GM23248 (cell line): ENCODE data around the gene MAU2. TPM values are rescaled to one million over a fixed set of nuclear protein-coding genes. Genes with fewer than 3 reads are reported as not detected.
A peak's percentile ranks its signal among the peaks of the same experiment; 100 is the strongest.
"Not testable (repeated sequence)": the region's sequence is repeated elsewhere in the genome, so short reads cannot be mapped to it uniquely, and the experiment has no call there.

Experiments used
- DNase-seq: peaks from one replicate; pipeline ENCODE4 v3.0.0-alpha.2; 2015
- H2AFZ ChIP-seq: fragments of 200-600 bp; sonication (generic); 2 replicates; pipeline ENCODE4 v1.6.1; 2016; ENCODE audit warnings: antibody characterized with exemption
- H3F3A ChIP-seq: fragments of 200-600 bp; sonication (generic); 2 replicates; pipeline ENCODE4 v1.6.1; 2016; ENCODE audit warnings: mild to moderate bottlenecking, antibody characterized with exemption, mixed run types; ENCODE audit not compliant: insufficient read depth
- H3K27ac ChIP-seq: fragments of 200-600 bp; sonication (generic); 2 replicates; pipeline ENCODE4 v1.5.1; 2016; ENCODE audit warnings: mild to moderate bottlenecking
- H3K27me3 ChIP-seq: fragments of 200-600 bp; sonication (generic); replicated peaks from 2 replicates; pipeline ENCODE4 v1.6.1; 2016; ENCODE audit warnings: mild to moderate bottlenecking; ENCODE audit not compliant: insufficient read depth
- H3K36me3 ChIP-seq: fragments of 200-600 bp; sonication (generic); 2 replicates; pipeline ENCODE4 v1.6.1; 2016; ENCODE audit warnings: low read depth, mild to moderate bottlenecking
- H3K4me1 ChIP-seq: fragments of 200-600 bp; sonication (generic); 2 replicates; pipeline ENCODE4 v1.6.1; 2016; ENCODE audit warnings: mild to moderate bottlenecking; ENCODE audit not compliant: insufficient read depth
- H3K4me2 ChIP-seq: fragments of 200-600 bp; sonication (generic); one replicate; pipeline ENCODE4 v1.6.1; 2016; ENCODE audit warnings: mild to moderate bottlenecking; ENCODE audit not compliant: unreplicated experiment
- H3K4me3 ChIP-seq: fragments of 200-600 bp; sonication (generic); 2 replicates; pipeline ENCODE4 v1.5.1; 2016; ENCODE audit warnings: mild to moderate bottlenecking
- H3K79me2 ChIP-seq: fragments of 200-600 bp; sonication (generic); 2 replicates; pipeline ENCODE4 v1.6.1; 2016; ENCODE audit warnings: mild to moderate bottlenecking; ENCODE audit not compliant: insufficient read depth
- H3K9ac ChIP-seq: fragments of 200-600 bp; sonication (generic); 2 replicates; pipeline ENCODE4 v1.6.1; 2016; ENCODE audit warnings: mild to moderate bottlenecking
- H3K9me2 ChIP-seq: fragments of 200-600 bp; sonication (generic); 2 replicates; pipeline ENCODE4 v1.6.1; 2016; ENCODE audit warnings: mixed run types, mild to moderate bottlenecking, moderate library complexity; ENCODE audit not compliant: insufficient read depth
- H3K9me3 ChIP-seq: fragments of 200-600 bp; sonication (generic); one replicate; pipeline ENCODE4 v1.6.1; 2017; ENCODE audit warnings: low read depth
- H4K20me1 ChIP-seq: fragments of 200-600 bp; sonication (generic); 2 replicates; pipeline ENCODE4 v1.6.0; 2016; ENCODE audit not compliant: insufficient read depth
- EZH2 ChIP-seq: fragments of 200-600 bp; sonication (generic); IDR thresholded peaks from 2 replicates; pipeline ENCODE4 v1.6.1; 2018; ENCODE audit warnings: antibody characterized with exemption, mild to moderate bottlenecking; ENCODE audit not compliant: insufficient read depth, poor library complexity, severe bottlenecking
- EZH2phosphoT487 ChIP-seq: fragments of 200-600 bp; sonication (generic); IDR thresholded peaks from 2 replicates; pipeline ENCODE4 v1.6.1; 2018; ENCODE audit warnings: antibody characterized with exemption, moderate library complexity, mild to moderate bottlenecking, low read depth; ENCODE audit not compliant: insufficient read depth
- WGBS, 2 experiments: methylation state at CpG; one replicate each; pipeline ENCODE4 v1.1.6; 2015 to 2017; ENCODE audit warnings: low lambda C conversion rate in 2 of 2, low coverage in 1 of 2; ENCODE audit errors: missing lambda C conversion rate in 2 of 2; 5-methylcytosine and 5-hydroxymethylcytosine counted together
- in situ Hi-C: fragments of 300-500 bp; cut with MboI; formaldehyde crosslinking; loops from 2 replicates; pipeline ENCODE4 v1.15.0; 2020
- polyA plus RNA-seq: library from polyadenylated mRNA; unstranded; fragments of >200 nt; fragmentation: Nextera tagmentation; extraction: Ambion mirVana; gene quantifications from 2 replicates; pipeline ENCODE4 v1.2.1, GENCODE V29; 2016
- total RNA-seq: library from RNA; depleted of rRNA; stranded (reverse); fragments of >200 nt; shearing (Covaris generic); gene quantifications from 2 replicates; pipeline ENCODE4 v1.2.3, GENCODE V29; 2014

Gene MAU2
- total and polyA plus RNA-seq, 2 experiments from 2014 or later = 23.0 to 25.4 TPM

DNA sequence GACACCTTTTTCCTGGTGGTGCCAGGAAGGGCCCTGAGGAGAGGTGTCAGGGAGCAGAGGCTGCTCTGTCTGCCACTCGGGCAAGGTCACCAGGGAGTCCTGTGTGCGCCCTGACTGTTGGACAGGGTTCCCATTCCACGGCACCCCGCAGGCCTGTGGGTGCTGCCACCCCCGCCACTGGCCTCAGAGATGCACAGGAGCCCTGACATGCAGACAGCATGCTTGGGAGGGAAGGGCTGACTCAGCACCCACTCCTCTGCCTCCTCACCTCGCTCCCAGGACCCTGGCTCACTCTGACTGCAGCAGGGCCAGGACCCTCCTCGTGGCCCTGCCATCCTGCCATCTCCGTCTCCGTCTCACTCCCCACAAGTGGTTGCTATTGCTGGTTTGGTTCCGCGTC lies 25.3 kb downstream of the MAU2 start:
- Histone ChIP-seq H3K79me2 (no peaks in the 10 kb centered on the region), H3K4me3 (no peak overlapping the region), H3F3A (no peaks in the 10 kb centered on the region), H3K9ac (no peak overlapping the region), H2AFZ (no peak overlapping the region), H3K4me2 (no peak overlapping the region), H3K36me3 (peaks cover 16% of the 10 kb centered on the region; the same call in 1 of the 2 replicates), H3K4me1 (no peaks in the 10 kb centered on the region), H3K9me3 (no peaks in the 10 kb centered on the region), H3K27ac (no peak overlapping the region), H4K20me1 (no peaks in the 10 kb centered on the region), H3K9me2 (no peaks in the 10 kb centered on the region), H3K27me3 (no peaks in the 10 kb centered on the region)
- in situ Hi-C loops = no loop called here
- 90% methylated on average over 7 of the region's 11 CpGs for WGBS, 2 experiments
- no peak for TF ChIP-seq EZH2
- no peak for TF ChIP-seq EZH2phosphoT487
- no peak for DNase-seq

DNA sequence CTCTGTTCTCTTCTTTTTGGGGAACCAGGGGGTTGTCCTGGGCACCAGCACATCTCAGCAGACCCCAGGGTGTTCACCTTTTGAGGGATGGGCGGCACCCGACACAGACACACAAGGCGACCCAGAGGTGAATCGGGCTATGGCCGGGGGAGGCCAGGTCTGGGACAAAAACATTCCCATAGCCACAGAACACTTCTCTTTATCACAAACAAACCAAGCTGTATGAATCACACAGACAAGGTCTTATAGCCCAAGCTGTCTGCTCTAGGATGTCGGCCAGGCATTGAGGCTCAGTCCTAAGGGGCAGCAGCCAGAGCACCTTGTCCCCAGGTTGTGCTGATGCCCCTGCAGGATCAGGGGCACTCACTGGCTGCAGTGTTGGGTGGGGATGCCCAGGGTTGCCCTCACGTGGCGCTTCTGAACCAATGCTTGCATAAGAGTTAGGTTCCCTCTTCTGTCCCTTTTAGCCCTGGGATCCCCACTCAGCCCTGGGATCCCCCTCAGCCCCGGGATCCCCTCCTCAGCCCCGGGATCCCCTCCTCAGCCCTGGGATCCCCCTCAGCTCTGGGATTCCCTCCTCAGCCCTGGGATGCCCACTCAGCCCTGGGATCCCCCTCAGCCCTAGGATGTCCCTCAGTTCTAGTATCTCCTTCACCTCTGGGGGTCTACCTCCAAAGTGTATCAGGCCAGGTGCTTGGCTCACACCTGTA lies 26.9 kb downstream of the MAU2 start:
- Histone ChIP-seq H3K9me2 (no peaks in the 10 kb centered on the region), H3K4me2 (no peak overlapping the region), H2AFZ (no peak overlapping the region), H3K4me1 (no peaks in the 10 kb centered on the region), H3K27ac (no peak overlapping the region), H3K79me2 (no peaks in the 10 kb centered on the region), H3K9ac (no peak overlapping the region), H4K20me1 (no peaks in the 10 kb centered on the region), H3K27me3 (no peaks in the 10 kb centered on the region), H3F3A (no peaks in the 10 kb centered on the region), H3K36me3 (peaks cover 22% of the 10 kb centered on the region; the same call in 1 of the 2 replicates), H3K9me3 (no peaks in the 10 kb centered on the region), H3K4me3 (no peak overlapping the region)
- WGBS, 2 experiments = 92 to 96% methylated on average over 8 to 10 of the region's 10 CpGs
- no peak for DNase-seq
- in situ Hi-C loops = no loop called here
- TF ChIP-seq EZH2 (no peak), EZH2phosphoT487 (no peak)

DNA sequence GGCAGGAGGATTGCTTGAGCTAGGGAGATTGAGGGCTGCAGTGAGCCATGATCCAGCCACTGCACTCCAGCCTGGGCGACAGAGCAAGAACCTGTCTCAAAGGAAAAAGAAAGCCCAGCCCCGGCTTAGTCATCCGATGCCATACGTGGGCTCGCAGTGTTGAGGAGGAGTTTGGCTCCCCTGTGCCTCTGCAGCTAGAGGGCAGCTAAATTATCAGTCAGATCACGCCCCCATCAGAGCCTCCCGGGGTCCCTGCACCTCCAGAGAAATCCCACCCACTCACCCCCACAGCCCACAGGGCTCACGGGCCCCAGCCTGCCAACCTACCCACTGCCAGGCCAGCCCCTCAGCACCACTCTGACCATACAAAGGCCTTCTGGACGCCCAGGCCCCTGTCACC lies 27.6 kb downstream of the MAU2 start:
- H3K27ac ChIP-seq = no peak overlapping the region
- peaks cover 18% of the 10 kb centered on the region; the same call in 1 of the 2 replicates for H3K36me3 ChIP-seq
- 75 to 76% methylated on average over 8 to 9 of the region's 9 CpGs for WGBS, 2 experiments
- no peaks in the 10 kb centered on the region for H3K4me1 ChIP-seq
- in situ Hi-C loops = no loop called here
- no peak overlapping the region for H3K4me2 ChIP-seq
- H3K4me3 ChIP-seq = no peak overlapping the region
- H3K79me2 ChIP-seq = no peaks in the 10 kb centered on the region
- DNase-seq = peak; percentile 46
- H4K20me1 ChIP-seq = no peaks in the 10 kb centered on the region
- no peak overlapping the region for H2AFZ ChIP-seq
- TF ChIP-seq EZH2phosphoT487 = no peak
- TF ChIP-seq EZH2 = no peak
- H3K9me2 ChIP-seq = no peaks in the 10 kb centered on the region
- H3F3A ChIP-seq = no peaks in the 10 kb centered on the region
- no peaks in the 10 kb centered on the region for H3K27me3 ChIP-seq
- H3K9me3 ChIP-seq = no peaks in the 10 kb centered on the region
- no peak overlapping the region for H3K9ac ChIP-seq

DNA sequence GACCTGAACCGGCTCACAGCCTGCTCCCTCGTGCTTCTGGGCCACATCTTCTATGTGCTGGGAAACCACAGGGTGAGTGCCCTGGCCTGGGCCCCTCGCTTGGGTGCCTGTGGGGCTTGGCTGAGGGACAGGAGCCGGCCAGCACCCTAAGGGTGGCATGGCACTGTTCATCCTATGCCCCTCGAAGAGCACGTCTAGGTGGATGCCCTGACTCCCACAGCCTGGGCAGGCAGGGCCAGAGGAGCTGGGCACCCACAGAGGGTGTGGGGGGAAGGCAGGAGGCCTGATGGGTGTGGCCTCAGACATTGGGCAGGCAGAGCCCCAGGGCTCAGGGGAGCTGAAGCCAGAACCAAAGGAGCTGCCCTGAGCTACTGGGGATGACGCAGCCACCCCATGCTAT lies 28.7 kb downstream of the MAU2 start:
- WGBS, 2 experiments = 84 to 87% methylated on average over 7 of the region's 7 CpGs

DNA sequence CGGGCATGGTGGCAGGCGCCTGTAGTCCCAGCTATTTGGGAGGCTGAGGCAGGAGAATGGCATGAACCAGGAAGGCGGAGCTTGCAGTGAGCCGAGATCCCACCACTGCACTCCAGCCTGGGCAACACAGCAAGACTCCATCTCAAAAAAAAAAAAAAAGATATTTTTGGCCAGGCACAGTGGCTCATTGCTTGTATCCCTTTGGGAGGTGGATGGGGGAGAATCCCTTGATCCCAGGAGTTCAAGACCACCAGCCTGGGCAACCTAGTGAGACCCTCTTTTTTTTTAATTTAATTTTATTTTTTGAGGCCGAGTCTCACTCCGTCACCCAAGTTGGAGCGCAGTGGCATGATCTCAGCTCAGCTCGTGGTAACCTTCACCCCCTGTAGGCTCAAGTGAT lies 30.1 kb downstream of the MAU2 start:
- H3K4me2 ChIP-seq, H3K9ac ChIP-seq, in situ Hi-C loops, H3K9me2 ChIP-seq, DNase-seq, H3K27me3 ChIP-seq, H3K4me1 ChIP-seq, H3F3A ChIP-seq, H3K27ac ChIP-seq, H3K79me2 ChIP-seq, H4K20me1 ChIP-seq, H3K4me3 ChIP-seq, H3K9me3 ChIP-seq, H2AFZ ChIP-seq: not testable (repeated sequence)
- WGBS, 2 experiments = 97 to 98% methylated on average over 6 to 8 of the region's 8 CpGs
- peaks cover 14% of the 10 kb centered on the region; the same call in 1 of the 2 replicates for H3K36me3 ChIP-seq

More for the DNA sequence above, 28.7 kb downstream of the MAU2 start:
- H3K27me3 ChIP-seq = no peaks in the 10 kb centered on the region
- no peaks in the 10 kb centered on the region for H3K9me2 ChIP-seq
- H3K36me3 ChIP-seq = peaks cover 14% of the 10 kb centered on the region; the same call in 1 of the 2 replicates
- H3K27ac ChIP-seq = no peak overlapping the region
- no peaks in the 10 kb centered on the region for H3K4me1 ChIP-seq
- no peak for TF ChIP-seq EZH2phosphoT487
- TF ChIP-seq EZH2 = no peak
- no peaks in the 10 kb centered on the region for H3K9me3 ChIP-seq
- no peak overlapping the region for H3K4me3 ChIP-seq
- in situ Hi-C loops = no loop called here
- no peak overlapping the region for H3K4me2 ChIP-seq
- no peaks in the 10 kb centered on the region for H3K79me2 ChIP-seq
- no peak overlapping the region for H2AFZ ChIP-seq
- H3K9ac ChIP-seq = no peak overlapping the region
- no peaks in the 10 kb centered on the region for H4K20me1 ChIP-seq
- no peak for DNase-seq
- no peaks in the 10 kb centered on the region for H3F3A ChIP-seq
